Measurements from ENCODE around the gene NAPG. TPM values are rescaled to one million over a fixed set of nuclear protein-coding genes. Genes with fewer than 3 reads are reported as not detected.
A peak's percentile ranks its signal among the peaks of the same experiment; 100 is the strongest.

NAPG gene
- total RNA-seq, 1 experiment from 2014 or later = 28.0 TPM

DNA sequence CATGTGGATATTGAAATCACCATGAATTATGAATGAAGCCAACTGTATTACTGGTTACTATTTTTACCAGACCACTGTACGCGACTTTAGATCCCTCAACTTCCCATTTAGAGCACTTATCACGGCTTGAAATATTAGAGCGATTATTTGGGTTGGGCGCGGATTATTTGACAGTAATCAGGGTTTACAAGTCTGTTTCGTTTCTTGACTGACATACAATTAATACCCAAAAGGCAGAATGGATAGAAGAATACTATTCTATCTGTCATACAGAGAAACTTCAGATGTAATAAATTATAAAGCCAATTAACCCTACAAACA is 496 bp upstream of the NAPG start:
- POLR2A ChIA-PET = interaction anchor here (1.0 kb wide), 1 partner anchor 46 kb away, joined by 5 read pairs; no protein-coding TSS in a partner anchor
- intact Hi-C loops (cut with micrococcal nuclease) = no loop called here
- H3K4me1 ChIP-seq (ENCODE audit: control insufficient read depth in 1 of 2, insufficient read depth in 2 of 2, low read length in 2 of 2) = peaks cover 7 to 17% of the 10 kb centered on the region in 2 experiments; a peak in 3 of 4 replicates
- DNase-seq (ENCODE audit: low read depth, low spot score) = no peak
- H4K20me1 ChIP-seq (ENCODE audit: insufficient read depth) = no peaks in the 10 kb centered on the region; the same call in 1 of the 2 replicates
- H3K36me3 ChIP-seq (ENCODE audit: control insufficient read depth in 1 of 2, insufficient read depth in 2 of 2, low read length in 2 of 2) = no peaks in the 10 kb centered on the region
- CTCF ChIA-PET = interaction anchor here (0.6 kb wide), 1 partner anchor 326 kb away, joined by 3 read pairs; no protein-coding TSS in a partner anchor
- BruUV-seq (replicated peaks) = no TSS peak
- peak overlapping the region; percentile 79 to 95 for H3K4me3 ChIP-seq (replicated peaks in 1 of 2; ENCODE audit: low read depth in 1 of 2, low read length in 2 of 2)
- H3K4me2 ChIP-seq (ENCODE audit: low read length) = peak overlapping the region; percentile 95
- no peaks in the 10 kb centered on the region for H3K27me3 ChIP-seq (ENCODE audit: insufficient read depth, low read length)
- no peaks in the 10 kb centered on the region for H3K9me2 ChIP-seq (ENCODE audit: insufficient read depth)
- no peak for TF ChIP-seq EGR1 (IDR thresholded peaks at IDR 0.05; ENCODE audit: low read depth)
- no peak for TF ChIP-seq SP1 (IDR thresholded peaks at IDR 0.05; ENCODE audit: low read depth)
- TF ChIP-seq ZNF274 (IDR thresholded peaks at IDR 0.05; ENCODE audit: low read depth, low read length) = no peak
- TF ChIP-seq, protein P1, sequence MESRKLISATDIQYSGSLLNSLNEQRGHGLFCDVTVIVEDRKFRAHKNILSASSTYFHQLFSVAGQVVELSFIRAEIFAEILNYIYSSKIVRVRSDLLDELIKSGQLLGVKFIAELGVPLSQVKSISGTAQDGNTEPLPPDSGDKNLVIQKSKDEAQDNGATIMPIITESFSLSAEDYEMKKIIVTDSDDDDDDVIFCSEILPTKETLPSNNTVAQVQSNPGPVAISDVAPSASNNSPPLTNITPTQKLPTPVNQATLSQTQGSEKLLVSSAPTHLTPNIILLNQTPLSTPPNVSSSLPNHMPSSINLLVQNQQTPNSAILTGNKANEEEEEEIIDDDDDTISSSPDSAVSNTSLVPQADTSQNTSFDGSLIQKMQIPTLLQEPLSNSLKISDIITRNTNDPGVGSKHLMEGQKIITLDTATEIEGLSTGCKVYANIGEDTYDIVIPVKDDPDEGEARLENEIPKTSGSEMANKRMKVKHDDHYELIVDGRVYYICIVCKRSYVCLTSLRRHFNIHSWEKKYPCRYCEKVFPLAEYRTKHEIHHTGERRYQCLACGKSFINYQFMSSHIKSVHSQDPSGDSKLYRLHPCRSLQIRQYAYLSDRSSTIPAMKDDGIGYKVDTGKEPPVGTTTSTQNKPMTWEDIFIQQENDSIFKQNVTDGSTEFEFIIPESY (IDR thresholded peaks at IDR 0.05; ENCODE audit: extremely low read depth, insufficient replicate concordance, low read length) = no peak
- TF ChIP-seq FOSL1 (IDR thresholded peaks at IDR 0.05; ENCODE audit: low read depth) = no peak
- TF ChIP-seq SRF (IDR thresholded peaks at IDR 0.05; ENCODE audit: low read depth) = no peak
- peaks cover 40% of the 10 kb centered on the region for H3K79me2 ChIP-seq (ENCODE audit: insufficient read depth, low read length)
- RAD21 ChIA-PET (ENCODE audit: low non-redundant PET in 1 of 2, low total read pairs in 2 of 2, uncharacterized antibody in 2 of 2, unreplicated experiment in 2 of 2) = no interaction called here
- no peak overlapping the region for H3K9ac ChIP-seq (ENCODE audit: low read length)
- peak overlapping the region; percentile 45 for H2AFZ ChIP-seq (ENCODE audit: low read depth, low read length, poor library complexity, severe bottlenecking)
- no peaks in the 10 kb centered on the region for H3K9me3 ChIP-seq (ENCODE audit: control insufficient read depth in 1 of 2, insufficient read depth in 1 of 2, low read depth in 1 of 2, low read length in 2 of 2)
- no peak for ATAC-seq
- H3K27ac ChIP-seq (ENCODE audit: low read depth, low read length) = no peak overlapping the region

DNA sequence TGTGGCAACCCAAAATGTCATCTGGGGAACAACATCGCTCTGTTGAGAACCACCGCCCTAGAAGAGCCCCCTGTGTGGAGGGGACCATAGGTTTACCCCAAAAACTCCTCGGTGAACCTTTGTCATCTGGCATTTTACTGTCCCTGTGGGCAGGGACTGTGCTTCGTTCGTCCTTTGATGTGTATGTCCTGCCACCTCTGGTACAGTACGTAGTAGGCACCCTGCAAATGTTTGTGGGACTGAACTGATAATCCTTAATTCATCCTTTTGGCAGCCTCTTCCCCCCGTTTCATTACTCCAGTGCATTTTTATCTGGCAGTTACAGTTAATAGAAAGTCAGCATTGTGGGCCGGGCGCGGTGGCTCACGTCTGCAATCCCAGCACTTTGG is 728 bp downstream of the NAPG start:
- no peak overlapping the region for H2AFZ ChIP-seq (ENCODE audit: low read depth, low read length, poor library complexity, severe bottlenecking)
- POLR2A ChIA-PET = no interaction called here
- H3K4me2 ChIP-seq (ENCODE audit: low read length) = peak overlapping the region; percentile 95
- RAD21 ChIA-PET (ENCODE audit: low non-redundant PET in 1 of 2, low total read pairs in 2 of 2, uncharacterized antibody in 2 of 2, unreplicated experiment in 2 of 2) = no interaction called here
- ATAC-seq (peak; percentile 8), DNase-seq (ENCODE audit: low read depth, low spot score) (no peak)
- no peaks in the 10 kb centered on the region; a peak in 1 of 4 replicates for H3K36me3 ChIP-seq (ENCODE audit: control insufficient read depth in 1 of 2, insufficient read depth in 2 of 2, low read length in 2 of 2)
- intact Hi-C loops (cut with micrococcal nuclease) = no loop called here
- H3K9me2 ChIP-seq (ENCODE audit: insufficient read depth) = no peaks in the 10 kb centered on the region
- H3K4me3 ChIP-seq (replicated peaks in 1 of 2; ENCODE audit: low read depth in 1 of 2, low read length in 2 of 2) = peak overlapping the region; percentile 79 to 95
- TSS peak; percentile 28 for BruUV-seq (replicated peaks)
- TF ChIP-seq POLR2A (IDR thresholded peaks at IDR 0.05; ENCODE audit: borderline replicate concordance, extremely low read depth, insufficient read depth, insufficient read length) (no peak), RAD21 (IDR thresholded peaks at IDR 0.05; ENCODE audit: low read depth) (no peak), EZH2 (IDR thresholded peaks at IDR 0.05) (no peak), CEBPB (IDR thresholded peaks at IDR 0.05; ENCODE audit: low read depth) (no peak), JUND (IDR thresholded peaks at IDR 0.05) (no peak), YY1 (IDR thresholded peaks at IDR 0.05; ENCODE audit: extremely low read depth, insufficient replicate concordance, low read depth, low read length) (no peak)
- H4K20me1 ChIP-seq (ENCODE audit: insufficient read depth) = no peaks in the 10 kb centered on the region; the same call in 1 of the 2 replicates
- peak overlapping the region; percentile 67 for H3K9ac ChIP-seq (ENCODE audit: low read length)
- H3K9me3 ChIP-seq (ENCODE audit: control insufficient read depth in 1 of 2, insufficient read depth in 1 of 2, low read depth in 1 of 2, low read length in 2 of 2) = no peaks in the 10 kb centered on the region
- CTCF ChIA-PET = no interaction called here
- H3K4me1 ChIP-seq (ENCODE audit: control insufficient read depth in 1 of 2, insufficient read depth in 2 of 2, low read length in 2 of 2) = peaks cover 11 to 17% of the 10 kb centered on the region in 2 experiments
- H3K79me2 ChIP-seq (ENCODE audit: insufficient read depth, low read length) = peaks cover 52% of the 10 kb centered on the region
- peak overlapping the region; percentile 26; the same call in 1 of the 2 replicates for H3K27ac ChIP-seq (ENCODE audit: low read depth, low read length)
- H3K27me3 ChIP-seq (ENCODE audit: insufficient read depth, low read length) = no peaks in the 10 kb centered on the region

All from HCT116 (cell line).